MCF 10A (cell line): ENCODE data around the gene CCDC178. TPM values are rescaled to one million over a fixed set of nuclear protein-coding genes. Genes with fewer than 3 reads are reported as not detected.

Experiments used
- BruUV-seq: library from RNA; stranded (reverse); fragments of 400-500 nt; replicated peaks from 2 replicates; lab custom pipeline; 2021; lab: Mats Ljungman, UMichigan
- CTCF ChIA-PET: fragments of 300-600 bp; sonication (Branson Sonifier 250); formaldehyde crosslinking; extraction: SDS; loops from one replicate; lab custom pipeline; 2021; ENCODE audit warnings: antibody characterized with exemption, inconsistent platforms; lab: Yijun Ruan, JAX
- POLR2A ChIA-PET: fragments of 300-600, 350-650 bp; sonication (Branson Sonifier 250); formaldehyde crosslinking; extraction: SDS; loops from one replicate; lab custom pipeline; 2020; ENCODE audit warnings: antibody characterized with exemption, inconsistent platforms; lab: Yijun Ruan, JAX
- DNase-seq: peaks from one replicate; pipeline ENCODE4 v3.0.0-alpha.2; 2018; ENCODE audit not compliant: unreplicated experiment
- H3K27ac Mint-ChIP-seq: one replicate; pipeline ENCODE4 v1.8.0; 2022; ENCODE audit warnings: mild to moderate bottlenecking, low read depth, mixed read lengths; ENCODE audit not compliant: unreplicated experiment
- H3K27me3 Mint-ChIP-seq: one replicate; pipeline ENCODE4 v1.8.0; 2022; ENCODE audit warnings: mixed read lengths; ENCODE audit not compliant: insufficient read depth, unreplicated experiment
- H3K36me3 Mint-ChIP-seq: one replicate; pipeline ENCODE4 v1.8.0; 2022; ENCODE audit warnings: mild to moderate bottlenecking, moderate library complexity, mixed read lengths; ENCODE audit not compliant: insufficient read depth, unreplicated experiment
- H3K4me1 Mint-ChIP-seq: one replicate; pipeline ENCODE4 v1.8.0; 2022; ENCODE audit warnings: mixed read lengths; ENCODE audit not compliant: insufficient read depth, unreplicated experiment
- H3K4me3 Mint-ChIP-seq: one replicate; pipeline ENCODE4 v1.8.0; 2022; ENCODE audit warnings: mild to moderate bottlenecking, moderate library complexity, mixed read lengths; ENCODE audit not compliant: unreplicated experiment
- H3K9me3 Mint-ChIP-seq: one replicate; pipeline ENCODE4 v1.8.0; 2022; ENCODE audit warnings: mixed read lengths; ENCODE audit not compliant: unreplicated experiment
- CTCF ChIP-seq: fragments of 200-600 bp; IDR thresholded peaks from one replicate; pipeline ENCODE4 v1.8.0; 2022; ENCODE audit warnings: antibody characterized with exemption, mild to moderate bottlenecking; ENCODE audit not compliant: unreplicated experiment
- intact Hi-C: fragments of 100-400 bp; cut with micrococcal nuclease; formaldehyde crosslinking; loops from 2 replicates; pipeline ENCODE4 v1.14.1; 2022
- total RNA-seq: library from RNA; stranded (reverse); gene quantifications from 2 replicates; pipeline ENCODE4 v1.2.3, GENCODE V29; 2022

The CCDC178 gene
- total RNA-seq, 1 experiment from 2014 or later, result 0.19 TPM

- DNase-seq, result no peak
- intact Hi-C loops, result no loop called here
- Mint-ChIP-seq H3K9me3 (no peaks in the 10 kb centered on the region), H3K27me3 (peaks cover 28% of the 10 kb centered on the region), H3K4me3 (no peak overlapping the region), H3K4me1 (no peaks in the 10 kb centered on the region), H3K27ac (no peak overlapping the region), H3K36me3 (no peaks in the 10 kb centered on the region)
- CTCF ChIA-PET, result no interaction called here
- BruUV-seq, result no TSS peak
- no peak for TF ChIP-seq CTCF
- POLR2A ChIA-PET, result no interaction called here
These were observed 405.6 kb downstream of the CCDC178 start for GRCh38 chr18:33034945-33035344.

DNA sequence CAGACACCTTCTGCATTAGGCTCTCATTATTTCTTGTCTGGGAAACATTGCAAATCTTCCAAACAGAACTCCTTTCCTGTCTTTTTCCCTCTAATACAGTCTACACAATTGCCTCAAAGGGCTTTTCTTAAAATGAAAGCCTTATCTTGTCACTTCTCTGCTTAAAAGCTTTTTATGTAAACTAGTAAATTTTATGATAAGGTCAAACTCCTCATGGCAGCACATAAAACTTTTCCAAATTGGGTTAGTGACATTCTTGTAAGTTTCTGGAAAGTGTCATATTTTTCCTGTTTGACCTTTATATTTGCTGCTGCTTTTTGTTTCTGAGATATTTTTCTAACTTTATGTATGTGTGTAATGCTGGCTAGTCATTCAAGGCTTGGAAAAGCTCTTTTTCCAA is 406.3 kb downstream of the CCDC178 start:
- Mint-ChIP-seq H3K27me3 (peaks cover 36% of the 10 kb centered on the region), H3K27ac (no peak overlapping the region), H3K36me3 (no peaks in the 10 kb centered on the region), H3K4me3 (no peak overlapping the region), H3K9me3 (no peaks in the 10 kb centered on the region), H3K4me1 (no peaks in the 10 kb centered on the region)
- no peak for TF ChIP-seq CTCF
- intact Hi-C loops, result no loop called here
- ChIA-PET CTCF (no interaction called here), POLR2A (no interaction called here)
- no TSS peak for BruUV-seq
- no peak for DNase-seq

- H3K9me3 Mint-ChIP-seq, result no peaks in the 10 kb centered on the region
- POLR2A ChIA-PET, result no interaction called here
- no peaks in the 10 kb centered on the region for H3K4me1 Mint-ChIP-seq
- CTCF ChIA-PET, result interaction anchor here (0.6 kb wide), 1 partner anchor 690 kb away, joined by 3 read pairs; no protein-coding TSS in a partner anchor
- H3K36me3 Mint-ChIP-seq, result no peaks in the 10 kb centered on the region
- DNase-seq, result no peak
- H3K27me3 Mint-ChIP-seq, result peaks cover 100% of the 10 kb centered on the region
- no peak for TF ChIP-seq CTCF
- H3K4me3 Mint-ChIP-seq, result no peak overlapping the region
- BruUV-seq, result no TSS peak
- intact Hi-C loops, result no loop called here
- H3K27ac Mint-ChIP-seq, result no peak overlapping the region
These were observed 418.2 kb downstream of the CCDC178 start for GRCh38 chr18:33022370-33022769.

DNA sequence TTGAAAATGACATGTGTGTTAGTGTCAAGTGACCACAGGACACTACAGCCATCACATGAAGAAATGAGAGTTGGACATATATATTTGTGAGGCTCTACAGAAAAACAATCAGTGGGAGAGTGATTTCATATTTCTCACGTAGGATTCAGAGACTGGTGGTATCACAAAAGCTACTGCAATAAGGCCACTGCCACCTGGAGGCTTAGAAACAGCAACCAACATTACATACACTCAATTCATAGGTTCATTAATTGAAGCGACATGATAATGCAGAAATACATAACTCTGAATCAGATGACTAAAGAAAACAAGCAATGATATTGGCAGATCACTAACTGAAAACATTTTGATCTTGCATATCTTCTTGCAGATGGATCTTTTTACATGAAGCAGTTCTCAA is 419.6 kb downstream of the CCDC178 start:
- TF ChIP-seq CTCF, result no peak
- Mint-ChIP-seq H3K36me3 (no peaks in the 10 kb centered on the region), H3K27me3 (peaks cover 100% of the 10 kb centered on the region), H3K4me1 (no peaks in the 10 kb centered on the region), H3K4me3 (no peak overlapping the region), H3K9me3 (no peaks in the 10 kb centered on the region), H3K27ac (no peak overlapping the region)
- ChIA-PET CTCF (no interaction called here), POLR2A (no interaction called here)
- no TSS peak for BruUV-seq
- intact Hi-C loops, result no loop called here
- no peak for DNase-seq
